Measurements from ENCODE around the gene CCNY.

CCNY gene

DNA sequence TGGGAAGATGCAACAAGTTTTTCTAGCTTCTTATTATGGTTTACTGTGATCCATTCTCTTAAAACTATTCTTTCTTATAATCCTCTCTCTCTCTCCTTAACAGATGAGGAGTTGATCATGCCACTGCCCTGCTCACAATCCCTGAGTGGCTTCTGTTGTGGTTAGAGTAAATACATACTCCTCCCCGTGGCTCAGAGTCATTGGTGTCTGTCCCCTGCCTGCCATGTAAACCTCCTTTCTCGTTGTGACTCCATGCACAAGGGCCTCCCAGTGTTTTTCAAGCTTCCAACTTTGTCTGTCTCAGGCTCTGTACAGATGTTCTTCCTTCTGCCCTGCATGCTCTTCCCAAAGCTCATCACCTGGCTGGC lies 20.4 kb downstream of the CCNY start:
- no peak for DNase-seq

DNA sequence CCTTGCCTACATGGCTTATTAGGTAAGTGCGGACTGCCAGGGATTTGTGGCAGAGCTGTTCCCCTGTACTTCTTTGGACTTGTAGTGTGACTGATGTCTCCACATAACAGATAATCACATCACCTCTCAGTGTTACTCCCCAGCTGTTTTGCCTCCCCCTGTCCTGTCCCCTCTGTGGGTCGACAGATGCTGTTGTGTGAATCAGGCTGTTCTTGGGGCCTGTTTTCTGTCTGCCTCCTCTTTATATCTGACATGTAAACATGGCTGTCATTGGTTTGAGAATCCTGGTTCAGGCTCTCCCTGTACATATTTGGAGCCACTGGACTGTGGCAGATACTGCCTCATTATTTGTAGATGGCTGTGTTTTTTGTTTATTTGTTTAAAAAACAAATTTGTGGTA lies 22.7 kb downstream of the CCNY start:
- no peak for DNase-seq

DNA sequence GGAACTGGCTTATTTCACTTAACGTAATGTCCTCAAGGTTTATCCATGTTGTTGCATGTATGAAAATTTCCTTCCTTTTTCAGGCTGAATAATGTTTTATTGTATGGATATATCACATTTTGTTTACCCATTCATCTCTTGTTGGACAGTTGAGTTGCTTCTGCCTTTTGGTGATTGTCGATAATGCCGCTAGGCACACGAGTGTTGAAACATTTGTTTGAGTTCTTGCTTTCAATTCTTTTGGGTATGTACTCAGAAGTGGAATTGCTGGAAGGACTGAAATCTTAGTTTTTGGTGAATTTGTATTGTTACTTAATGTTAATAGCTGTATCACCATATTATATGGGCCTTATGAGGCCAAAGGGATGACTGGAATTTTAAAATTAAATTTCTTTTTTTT lies 23.6 kb downstream of the CCNY start:
- no peak for DNase-seq

DNA sequence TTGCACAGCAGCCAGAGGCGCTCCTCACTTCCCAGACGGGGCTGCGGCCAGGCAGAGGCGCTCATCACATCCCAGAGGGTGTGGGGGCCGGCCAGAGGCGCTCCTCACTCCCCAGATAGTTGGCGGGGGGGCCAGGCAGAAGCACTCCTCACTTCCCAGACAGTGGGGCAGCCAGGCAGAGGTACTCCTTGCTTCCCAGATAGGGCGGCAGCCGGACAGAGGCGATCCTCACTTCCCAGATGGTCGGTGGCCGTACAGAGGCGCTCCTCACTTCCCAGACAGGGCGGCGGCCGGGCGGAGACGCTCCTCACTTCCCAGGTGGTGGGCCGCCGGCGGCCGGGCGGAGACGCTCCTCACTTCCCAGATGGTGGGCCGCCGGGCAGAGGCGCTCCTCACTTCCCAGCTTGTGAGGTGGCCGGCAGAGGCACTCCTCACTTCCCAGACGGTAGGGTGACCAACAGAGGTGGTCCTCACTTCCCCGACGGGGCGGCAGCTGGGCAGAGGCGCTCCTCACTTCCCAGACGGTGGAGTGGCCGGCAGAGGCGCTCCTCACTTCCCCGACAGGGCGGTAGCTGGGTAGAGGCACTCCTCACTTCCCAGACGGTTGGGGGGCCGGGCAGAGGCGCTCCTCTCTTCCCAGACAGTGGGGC lies 26.5 kb downstream of the CCNY start:
- no peak for DNase-seq

DNA sequence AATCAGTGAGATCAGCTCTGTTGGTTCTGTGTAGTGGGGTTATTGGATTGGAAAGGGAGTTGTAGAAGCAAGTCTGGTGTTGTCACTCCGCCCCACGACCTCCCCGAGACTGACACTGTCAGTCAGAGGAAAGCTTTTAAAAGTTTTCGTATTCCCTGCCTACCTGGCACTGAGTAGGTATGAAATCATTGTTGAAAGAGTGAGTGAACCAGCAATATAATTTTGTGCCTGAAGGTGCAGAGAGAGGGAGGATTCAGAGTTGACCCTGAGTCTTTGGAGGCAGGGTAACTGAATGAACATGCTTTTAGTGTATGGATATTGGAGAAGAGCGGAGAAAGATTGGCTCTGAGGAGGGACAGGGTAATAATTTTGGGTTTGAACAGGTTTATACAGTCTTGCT lies 27.3 kb downstream of the CCNY start:
- DNase-seq: no peak

DNA sequence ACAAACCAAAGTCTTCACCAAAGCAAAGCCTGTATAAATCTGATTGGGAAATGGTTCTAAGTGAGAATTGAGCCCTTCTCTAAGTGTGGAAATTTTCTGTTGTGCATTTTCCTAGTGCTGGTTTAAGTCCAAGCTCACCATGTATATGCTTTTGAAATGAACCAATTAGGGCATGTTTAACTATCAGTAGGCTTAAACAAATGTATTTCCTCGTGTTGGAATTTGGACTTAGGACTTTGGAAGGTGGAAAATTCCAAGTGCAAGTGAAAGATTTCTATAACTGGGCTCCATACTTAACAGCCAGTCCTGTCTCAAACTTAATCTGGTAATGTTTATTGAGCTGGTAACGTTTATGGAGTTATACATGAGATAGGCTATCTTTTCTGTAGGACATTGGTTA lies 28.5 kb downstream of the CCNY start:
- no peak for DNase-seq

DNA sequence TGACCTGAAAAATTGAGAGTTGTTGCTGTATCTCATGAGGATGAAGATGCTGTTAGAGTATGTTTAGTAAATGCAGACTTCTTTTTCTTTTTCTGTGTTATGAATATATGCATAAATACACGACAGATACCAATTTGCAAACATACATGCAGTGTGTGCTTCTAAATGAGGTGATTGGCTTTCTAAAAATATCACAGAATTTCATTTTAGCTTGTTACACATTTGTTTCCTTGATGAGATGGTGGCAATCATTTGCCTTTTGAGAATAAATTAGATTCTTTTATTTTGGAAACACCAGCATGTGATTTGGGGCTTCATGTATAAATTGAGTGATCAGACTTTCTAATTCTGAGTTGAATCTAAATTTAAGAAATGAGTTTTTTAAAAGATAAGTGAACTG lies 29.7 kb downstream of the CCNY start:
- no peak for DNase-seq

DNA sequence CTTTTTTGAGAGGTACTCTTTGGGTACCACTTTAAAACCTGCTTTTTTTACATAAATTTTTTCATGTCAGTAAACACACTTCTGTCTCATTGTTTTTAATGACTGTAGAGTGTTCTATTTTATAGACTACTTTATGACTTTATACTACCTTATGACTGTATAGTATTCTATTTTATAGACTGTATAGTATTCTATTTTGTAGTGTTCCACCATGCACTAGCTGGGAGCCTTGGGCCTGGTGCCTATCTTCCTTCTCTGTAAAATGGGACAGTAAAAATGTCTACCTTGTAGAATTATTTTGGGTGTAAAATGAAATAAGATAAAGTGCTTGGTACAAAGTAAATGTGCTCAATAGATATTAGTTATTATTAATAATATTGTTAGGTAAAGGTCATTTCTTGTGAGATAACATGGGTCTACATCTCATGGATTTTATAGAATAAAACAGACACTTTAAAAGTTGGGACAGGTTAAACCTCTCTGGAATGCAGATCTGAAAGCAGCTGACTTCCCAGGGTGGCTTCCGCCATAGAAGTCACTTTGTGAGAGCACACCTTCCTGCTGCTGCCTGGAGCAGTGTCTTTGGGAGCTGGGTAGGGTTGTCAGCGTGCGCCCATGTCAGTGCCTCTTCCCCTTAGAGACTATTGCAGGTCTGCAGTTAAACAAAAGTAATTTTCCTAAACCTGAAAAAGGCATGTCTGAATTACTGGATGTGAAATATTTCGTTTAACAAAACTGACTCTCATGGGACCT lies 31.0 kb downstream of the CCNY start:
- no peak for DNase-seq

DNA sequence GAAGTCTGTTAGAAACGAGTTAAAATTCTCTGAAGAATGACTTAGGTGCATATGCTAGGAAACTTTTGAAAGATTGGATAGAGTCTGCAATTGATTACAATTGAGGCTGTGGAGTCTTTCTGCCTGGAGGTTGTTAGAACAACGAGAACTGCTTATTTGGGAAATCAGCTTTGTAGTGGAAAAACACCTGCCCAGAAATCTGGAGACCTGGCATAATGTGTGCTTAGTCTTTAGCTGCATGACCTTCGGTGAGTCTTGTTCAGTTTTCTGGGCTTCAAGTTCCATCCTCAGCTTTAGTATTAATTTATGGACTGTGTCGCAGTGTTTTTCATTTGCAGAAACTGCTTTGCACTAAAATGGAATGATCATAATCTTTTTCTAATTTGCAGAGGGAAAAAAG lies 31.7 kb downstream of the CCNY start:
- DNase-seq: no peak

DNA sequence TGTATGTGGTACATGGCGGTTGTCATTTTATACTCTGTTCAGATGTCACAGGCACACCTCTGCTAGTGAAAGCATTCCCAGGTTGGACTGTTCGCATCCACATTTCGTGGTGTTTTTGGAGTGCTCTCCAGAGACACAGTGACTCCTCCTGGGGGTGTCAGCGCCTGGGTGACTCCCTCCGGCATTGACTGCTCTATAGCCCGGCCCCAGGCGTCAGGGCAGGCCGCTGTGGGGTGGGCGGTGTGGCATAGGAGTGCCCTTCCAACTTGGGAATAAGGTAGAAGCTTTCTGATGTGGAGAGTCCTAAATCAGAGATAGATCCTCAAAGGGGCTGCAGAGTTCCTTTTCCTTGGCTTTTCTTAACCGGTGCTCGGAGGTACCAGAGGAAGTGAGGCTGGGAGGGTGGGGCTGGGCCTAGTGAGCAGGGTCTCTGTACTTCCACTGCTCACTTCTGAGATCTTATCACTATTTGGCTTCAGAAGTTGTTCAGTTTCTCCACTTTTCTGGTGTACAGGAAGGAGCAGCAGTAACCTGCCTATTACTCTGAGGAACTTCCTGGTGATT lies 32.3 kb downstream of the CCNY start:
- no peak for DNase-seq

DNA sequence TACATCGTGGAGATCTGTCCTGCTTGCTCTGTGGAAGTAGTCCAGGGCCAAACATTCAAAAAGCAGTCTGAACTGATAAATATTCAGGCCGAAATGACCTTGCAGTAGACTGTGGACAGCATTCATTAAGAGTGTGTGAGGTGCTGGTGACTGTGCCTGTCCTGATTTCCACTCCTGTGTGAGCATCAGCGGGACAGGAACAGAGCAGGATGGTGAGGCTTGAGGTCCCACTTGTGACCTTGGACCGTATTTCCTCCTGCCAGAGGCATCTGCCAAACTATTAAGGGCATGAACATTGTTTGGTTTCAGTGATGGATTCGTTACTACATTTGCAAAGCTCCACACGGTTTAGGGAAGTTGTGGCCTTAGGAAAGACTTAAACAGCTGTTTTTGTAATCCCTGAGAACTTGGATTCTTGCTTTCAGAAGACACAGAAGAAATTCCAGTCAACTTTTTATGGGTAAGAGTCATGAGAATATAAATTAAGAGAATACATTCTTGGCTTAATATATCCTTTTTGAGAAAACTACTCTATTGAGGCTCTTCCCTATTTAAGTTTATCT lies 32.8 kb downstream of the CCNY start:
- peak; percentile 62 to 63 for DNase-seq

DNA sequence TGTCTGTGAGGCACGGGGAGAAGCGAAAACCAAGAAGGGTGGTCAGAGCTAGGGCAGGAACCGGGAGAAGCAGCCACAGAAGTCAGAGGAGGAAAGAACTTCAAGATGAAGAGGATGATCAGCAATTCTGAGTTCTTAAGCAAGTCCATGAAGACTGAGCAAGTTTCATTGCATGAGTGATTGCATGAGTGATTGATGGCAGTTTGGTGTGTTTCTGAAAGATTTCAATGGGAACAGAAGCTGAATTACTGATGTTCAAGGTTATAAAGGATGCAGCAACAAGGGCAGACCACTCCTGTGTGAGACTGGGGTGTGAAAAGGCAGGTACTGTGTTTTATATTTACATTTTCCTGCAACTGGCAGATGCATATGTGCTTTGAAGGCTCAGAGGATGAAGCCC lies 35.4 kb downstream of the CCNY start:
- DNase-seq: no peak

DNA sequence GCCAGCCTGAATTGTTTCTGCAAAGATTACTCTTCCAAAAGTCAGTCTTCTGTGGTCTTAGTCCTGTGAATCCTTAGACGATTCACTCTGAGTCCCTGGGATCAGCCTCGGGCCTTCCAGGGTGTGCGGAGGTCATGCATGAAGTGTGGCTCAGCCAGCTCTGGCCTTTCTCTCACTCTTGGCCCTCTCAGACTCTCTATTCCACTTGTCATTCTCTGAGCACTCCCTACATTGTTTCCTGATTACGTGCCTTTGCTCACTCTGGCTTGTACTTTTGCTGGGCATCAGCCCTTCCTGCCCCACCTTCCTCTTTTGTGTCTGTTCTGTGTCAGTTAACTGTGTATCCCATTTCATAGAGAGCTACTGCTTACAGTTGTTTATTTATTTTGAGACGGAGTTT lies 36.0 kb downstream of the CCNY start:
- peak; percentile 43 to 52 for DNase-seq

DNA sequence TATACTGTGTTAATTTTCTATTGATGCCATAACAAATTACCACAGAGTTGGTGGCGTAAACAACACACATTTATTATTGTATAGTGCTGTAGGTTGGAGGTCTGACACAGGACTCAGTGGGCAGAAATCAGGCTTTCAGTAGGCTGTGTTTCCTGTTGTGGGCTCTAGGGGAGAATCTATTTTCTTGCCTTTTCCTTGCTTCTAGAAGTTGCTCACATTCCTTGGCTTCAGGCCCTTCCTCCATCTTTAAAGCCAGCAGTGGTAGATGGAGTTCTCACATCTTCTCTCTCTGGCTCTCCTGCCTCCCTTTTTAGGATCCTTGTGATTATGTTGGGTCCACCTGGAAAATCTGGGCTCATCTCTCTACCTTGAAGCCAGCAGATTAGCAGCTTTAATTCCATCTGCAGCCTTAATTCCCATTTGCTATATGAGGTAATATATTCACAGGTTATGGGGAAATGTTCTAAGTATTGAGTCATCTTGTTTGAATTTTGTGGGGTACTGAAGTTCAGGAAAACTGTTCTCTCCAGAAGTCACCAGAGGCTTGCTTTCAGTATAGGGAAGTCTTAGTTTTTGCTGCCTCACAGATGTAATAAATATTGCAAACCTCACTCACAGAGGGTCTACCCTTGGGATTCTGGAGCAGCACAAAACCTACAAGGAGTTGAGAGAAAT lies 38.9 kb downstream of the CCNY start:
- DNase-seq: peak; percentile 20 to 35

DNA sequence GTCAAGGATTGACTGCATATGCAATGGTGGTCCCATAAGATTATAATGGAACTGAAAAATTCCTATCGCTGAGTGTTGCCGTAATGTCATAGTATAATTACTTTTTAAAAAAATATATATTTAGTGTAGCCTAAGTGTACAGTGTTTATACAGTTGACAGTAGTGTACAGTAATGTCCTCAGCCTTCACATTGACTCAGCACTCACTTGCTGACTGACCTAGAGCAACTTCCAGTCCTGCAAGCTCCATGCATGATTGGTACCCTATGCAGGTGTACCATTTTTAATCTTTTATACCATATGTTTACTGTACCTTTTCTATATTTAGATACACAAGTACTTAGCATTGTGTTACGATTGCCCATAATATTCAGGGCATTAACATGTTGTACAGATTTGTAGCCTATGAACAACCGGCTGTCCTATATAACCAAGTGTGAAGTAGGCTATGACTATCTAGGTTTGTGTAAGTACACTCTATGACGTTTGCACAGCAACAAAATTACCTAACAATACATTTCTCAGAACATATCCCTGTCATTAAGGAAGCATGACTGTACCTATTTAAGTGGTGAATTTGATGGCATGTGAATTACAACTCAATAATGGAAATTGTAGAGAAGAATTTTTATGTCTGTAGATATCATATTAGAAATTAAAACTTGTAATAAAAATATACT lies 40.9 kb downstream of the CCNY start:
- no peak for DNase-seq

DNA sequence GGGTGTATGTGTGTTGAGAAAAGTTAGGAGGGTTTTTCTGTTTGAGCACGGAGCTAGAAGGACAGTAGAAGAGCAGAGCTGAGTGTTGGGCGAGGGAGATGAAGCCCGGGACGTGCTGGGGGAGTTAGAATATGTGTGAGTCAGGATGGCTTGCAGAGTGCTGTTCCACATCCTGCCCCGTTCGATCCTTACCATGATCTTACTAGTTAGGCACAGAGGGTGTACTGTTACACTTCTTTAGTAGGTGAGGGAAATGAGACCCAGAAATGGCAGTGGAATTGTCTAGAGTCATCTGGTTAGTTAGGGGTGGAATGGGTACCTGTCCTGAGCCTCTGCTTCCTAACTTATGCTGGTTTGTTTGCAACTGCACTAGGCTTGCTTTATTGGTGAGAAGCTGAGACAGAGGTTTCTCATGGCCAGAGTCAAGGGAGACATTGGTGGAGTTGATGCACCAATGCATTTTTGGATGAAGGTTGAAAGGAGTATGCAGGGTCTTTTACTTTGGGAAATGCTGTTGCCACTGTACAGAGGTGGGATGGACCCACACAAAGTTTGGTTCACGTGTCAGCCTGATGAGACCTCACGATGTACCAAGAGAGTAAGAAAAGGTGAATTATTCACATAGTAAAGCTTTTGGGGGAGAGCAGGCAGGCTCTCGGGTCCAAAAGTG lies 42.4 kb downstream of the CCNY start:
- DNase-seq: no peak

DNA sequence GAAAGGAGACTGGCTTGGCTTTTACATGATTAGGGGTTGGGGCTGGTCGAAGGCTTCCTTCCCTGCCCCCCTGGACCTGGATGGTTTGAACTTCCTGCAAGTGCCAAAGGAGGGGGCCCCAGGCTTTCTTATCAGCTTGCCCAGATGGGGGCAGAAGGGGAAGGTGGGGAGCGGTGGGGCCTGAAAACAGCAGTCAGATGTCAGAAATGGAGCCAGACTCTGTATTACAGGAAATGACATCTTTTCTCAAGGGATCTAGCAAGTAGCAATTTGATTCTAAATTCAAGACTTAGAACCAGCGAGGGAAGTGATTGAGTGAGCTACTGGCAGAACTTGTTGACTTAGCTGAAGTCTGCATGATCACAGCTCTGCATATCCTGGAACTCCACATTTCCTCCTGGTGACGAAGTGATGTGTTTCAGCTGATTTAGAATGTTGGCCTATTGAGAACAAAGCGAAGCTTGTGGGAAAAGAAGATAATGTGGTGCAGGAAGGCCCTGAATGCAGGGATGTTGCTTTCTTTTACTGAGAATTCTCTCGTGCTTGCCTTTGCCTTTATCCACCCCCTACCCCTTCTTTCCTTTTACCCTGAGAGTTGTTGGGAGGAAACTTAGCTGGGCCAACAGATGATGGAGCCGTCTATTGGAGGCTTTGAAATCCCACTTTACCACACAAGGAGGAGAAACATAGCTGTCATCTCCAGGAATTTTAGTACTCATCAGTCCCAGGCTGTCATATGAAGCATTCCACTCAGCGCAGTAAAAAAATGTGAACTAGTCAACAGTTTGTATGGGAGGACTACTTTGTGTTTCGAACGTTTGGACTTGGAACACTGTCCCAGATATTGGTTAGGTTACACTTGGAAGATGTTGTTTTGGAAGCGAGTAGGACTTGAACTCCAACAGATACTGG lies 43.2 kb downstream of the CCNY start:
- peak; percentile 50 to 55 for DNase-seq

DNA sequence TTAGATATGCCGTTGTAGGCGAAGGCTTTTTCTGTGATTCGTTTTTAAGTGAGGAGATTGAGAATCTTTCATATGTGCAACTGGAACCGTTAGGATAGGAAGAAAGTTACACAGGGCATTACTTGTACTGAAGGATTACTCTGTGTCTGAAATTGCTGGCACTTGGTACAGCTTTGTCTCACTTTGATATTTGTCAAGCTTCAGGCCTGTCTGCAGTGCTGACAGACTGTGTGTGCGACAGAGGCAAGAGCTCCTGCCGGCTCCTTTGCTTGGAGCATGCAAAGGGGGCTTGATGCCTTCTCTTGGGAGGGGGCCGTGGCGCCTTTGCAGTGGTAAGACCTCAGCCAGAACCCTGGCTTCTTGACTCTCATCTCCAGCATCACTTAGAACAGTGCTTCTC lies 45.8 kb downstream of the CCNY start:
- DNase-seq: no peak

DNA sequence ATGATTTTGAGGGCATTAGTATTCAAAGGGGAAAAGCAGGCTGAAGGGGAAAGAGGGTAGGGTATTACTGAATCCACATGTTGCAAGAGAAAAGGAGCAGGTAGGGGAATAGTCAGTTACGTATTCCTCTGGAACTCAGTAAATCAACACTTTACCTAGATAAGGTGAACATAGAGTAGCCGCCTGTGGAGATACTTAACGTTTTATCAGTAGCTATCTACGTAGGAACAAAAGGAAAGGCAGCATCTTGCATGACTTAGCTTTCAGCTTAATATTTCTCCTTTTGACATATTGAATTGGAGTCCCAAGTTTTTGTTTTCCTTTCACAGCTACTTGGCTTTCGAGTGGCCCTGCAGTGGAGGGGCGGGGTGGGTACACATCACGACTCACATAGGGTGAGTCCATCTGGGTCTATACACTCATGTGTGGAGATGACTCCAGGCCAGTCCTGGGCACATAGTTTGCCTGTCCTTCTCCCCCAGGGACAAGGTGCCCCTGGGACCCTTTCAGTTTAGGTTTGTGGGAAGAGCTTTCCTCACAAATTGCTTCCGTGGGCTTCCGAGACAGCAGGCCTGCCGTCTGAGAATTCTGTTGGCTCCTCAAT lies 48.1 kb downstream of the CCNY start:
- DNase-seq: no peak

DNA sequence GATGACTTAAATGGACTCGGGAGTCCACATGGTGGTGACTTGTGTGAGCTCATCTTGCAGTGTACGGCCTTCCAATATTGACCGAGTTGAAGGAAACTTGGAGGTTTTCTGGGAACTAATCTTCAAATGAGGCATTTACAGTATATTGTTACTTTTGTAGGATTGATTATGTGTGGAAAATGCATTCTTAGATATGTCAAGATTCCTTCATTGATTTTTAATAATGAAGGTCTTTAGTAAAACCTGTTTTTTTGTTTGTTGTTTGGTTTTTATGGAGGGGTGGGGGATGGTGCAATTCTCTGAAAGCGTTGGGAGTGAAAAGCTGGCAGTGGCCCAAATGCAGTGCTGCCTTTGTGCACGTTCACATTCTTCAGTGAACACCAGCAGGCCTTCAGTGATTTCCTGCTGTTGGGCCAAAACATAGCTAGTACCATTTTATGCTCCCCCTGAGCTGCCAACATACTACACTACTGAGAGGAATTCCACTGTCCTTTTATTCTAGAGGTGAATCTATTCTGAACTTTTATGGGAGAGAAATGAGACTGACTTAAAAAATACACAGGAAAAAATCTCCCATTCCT lies 50.4 kb downstream of the CCNY start:
- no peak for DNase-seq

Data from inflammatory macrophage (primary cell).